ENCODE measurements around the gene RIMBP2.

DNA sequence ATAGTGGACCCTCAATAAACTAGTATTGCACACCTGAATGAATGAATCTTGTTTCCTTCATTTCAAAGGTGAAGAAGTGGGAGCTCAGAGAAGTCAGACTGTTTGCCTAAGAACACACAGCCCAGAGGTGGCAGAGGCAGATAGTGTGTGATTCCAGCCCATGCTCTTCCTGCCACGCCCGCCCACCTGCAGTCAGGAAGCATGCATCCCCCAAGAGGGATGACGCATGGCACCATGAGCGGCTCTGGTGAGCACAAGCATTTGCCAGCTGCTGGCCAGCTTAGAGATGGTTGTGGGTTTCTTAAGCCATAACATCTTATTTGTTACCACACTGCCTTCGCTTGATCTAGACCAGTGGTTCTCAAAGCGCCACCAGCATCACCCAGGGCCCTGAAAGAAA lies 133.8 kb downstream of the RIMBP2 start:
- TF ChIP-seq EZH2 (IDR thresholded peaks at IDR 0.05; ENCODE audit: borderline replicate concordance, low read depth, low read length, poor library complexity, severe bottlenecking): no peak
- TF ChIP-seq, protein P1, sequence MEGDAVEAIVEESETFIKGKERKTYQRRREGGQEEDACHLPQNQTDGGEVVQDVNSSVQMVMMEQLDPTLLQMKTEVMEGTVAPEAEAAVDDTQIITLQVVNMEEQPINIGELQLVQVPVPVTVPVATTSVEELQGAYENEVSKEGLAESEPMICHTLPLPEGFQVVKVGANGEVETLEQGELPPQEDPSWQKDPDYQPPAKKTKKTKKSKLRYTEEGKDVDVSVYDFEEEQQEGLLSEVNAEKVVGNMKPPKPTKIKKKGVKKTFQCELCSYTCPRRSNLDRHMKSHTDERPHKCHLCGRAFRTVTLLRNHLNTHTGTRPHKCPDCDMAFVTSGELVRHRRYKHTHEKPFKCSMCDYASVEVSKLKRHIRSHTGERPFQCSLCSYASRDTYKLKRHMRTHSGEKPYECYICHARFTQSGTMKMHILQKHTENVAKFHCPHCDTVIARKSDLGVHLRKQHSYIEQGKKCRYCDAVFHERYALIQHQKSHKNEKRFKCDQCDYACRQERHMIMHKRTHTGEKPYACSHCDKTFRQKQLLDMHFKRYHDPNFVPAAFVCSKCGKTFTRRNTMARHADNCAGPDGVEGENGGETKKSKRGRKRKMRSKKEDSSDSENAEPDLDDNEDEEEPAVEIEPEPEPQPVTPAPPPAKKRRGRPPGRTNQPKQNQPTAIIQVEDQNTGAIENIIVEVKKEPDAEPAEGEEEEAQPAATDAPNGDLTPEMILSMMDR (conservative IDR thresholded peaks at IDR 0.05; ENCODE audit: low read depth, low read length): no peak
